ENCODE measurements around the gene UPF3A.

GRCh38 chr13:114264886-114265611 is 16.4 kb upstream of the UPF3A start:
- TF ChIP-seq POLR2AphosphoS5 (IDR thresholded peaks at IDR 0.05; ENCODE audit: low read depth, low read length), result no peak
- TF ChIP-seq REST (IDR thresholded peaks at IDR 0.05; ENCODE audit: insufficient read depth in 1 of 2, low read depth in 2 of 2, low read length in 2 of 2), result no peak
